GM21723 (cell line): ENCODE data around the gene CENPP.
A peak's percentile ranks its signal among the peaks of the same experiment; 100 is the strongest.

ENCODE experiments used
- ATAC-seq: cut with Tn5 transposase; IDR thresholded peaks from one replicate; pipeline ENCODE4 v1.9.1; 2021; ENCODE audit warnings: mild to moderate bottlenecking, moderate library complexity; ENCODE audit not compliant: unreplicated experiment

Gene CENPP

GRCh38 chr9:92312887-92313623 is 12.7 kb upstream of the CENPP start:
- no peak for ATAC-seq

GRCh38 chr9:92313624-92314012 is 12.1 kb upstream of the CENPP start:
- ATAC-seq, result no peak

- ATAC-seq, result no peak
These were observed 10.3 kb upstream of the CENPP start for GRCh38 chr9:92315456-92315855.

GRCh38 chr9:92324431-92324830 is 1.3 kb upstream of the CENPP start:
- ATAC-seq, result no peak

GRCh38 chr9:92324889-92325268 is 874 bp upstream of the CENPP start:
- ATAC-seq, result peak; percentile 15

- ATAC-seq, result no peak
These were observed 293 bp downstream of the CENPP start for GRCh38 chr9:92325991-92326500.

GRCh38 chr9:92327283-92327850 is 1.6 kb downstream of the CENPP start:
- ATAC-seq, result no peak

GRCh38 chr9:92328225-92328624 is 2.5 kb downstream of the CENPP start:
- ATAC-seq, result no peak

- ATAC-seq, result no peak
These were observed 7.0 kb downstream of the CENPP start for GRCh38 chr9:92332577-92333281.

- no peak for ATAC-seq
These were observed 7.5 kb downstream of the CENPP start for GRCh38 chr9:92333282-92333634.

- ATAC-seq, result no peak
These were observed 15.8 kb downstream of the CENPP start for GRCh38 chr9:92341578-92341977.

- ATAC-seq, result no peak
These were observed 17.2 kb downstream of the CENPP start for GRCh38 chr9:92342825-92343488.

GRCh38 chr9:92345582-92345981 is 19.8 kb downstream of the CENPP start:
- no peak for ATAC-seq

- no peak for ATAC-seq
These were observed 24.3 kb downstream of the CENPP start for GRCh38 chr9:92349771-92350739.

GRCh38 chr9:92350740-92351133 is 25.0 kb downstream of the CENPP start:
- ATAC-seq, result no peak

- no peak for ATAC-seq
These were observed 27.3 kb downstream of the CENPP start for GRCh38 chr9:92353051-92353450.

GRCh38 chr9:92359394-92359995 is 33.7 kb downstream of the CENPP start:
- ATAC-seq, result no peak

GRCh38 chr9:92360083-92360482 is 34.3 kb downstream of the CENPP start:
- no peak for ATAC-seq

GRCh38 chr9:92369075-92369474 is 43.3 kb downstream of the CENPP start:
- ATAC-seq, result no peak

- ATAC-seq, result no peak
These were observed 47.4 kb downstream of the CENPP start for GRCh38 chr9:92373167-92373566.
